ENCODE measurements around the gene PNPLA4. TPM values are rescaled to one million over a fixed set of nuclear protein-coding genes. Genes with fewer than 3 reads are reported as not detected.
A peak's percentile ranks its signal among the peaks of the same experiment; 100 is the strongest.

Gene PNPLA4, protein sequence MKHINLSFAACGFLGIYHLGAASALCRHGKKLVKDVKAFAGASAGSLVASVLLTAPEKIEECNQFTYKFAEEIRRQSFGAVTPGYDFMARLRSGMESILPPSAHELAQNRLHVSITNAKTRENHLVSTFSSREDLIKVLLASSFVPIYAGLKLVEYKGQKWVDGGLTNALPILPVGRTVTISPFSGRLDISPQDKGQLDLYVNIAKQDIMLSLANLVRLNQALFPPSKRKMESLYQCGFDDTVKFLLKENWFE
- total RNA-seq, result 10.3 and 31.1 TPM in 2 replicates

DNA sequence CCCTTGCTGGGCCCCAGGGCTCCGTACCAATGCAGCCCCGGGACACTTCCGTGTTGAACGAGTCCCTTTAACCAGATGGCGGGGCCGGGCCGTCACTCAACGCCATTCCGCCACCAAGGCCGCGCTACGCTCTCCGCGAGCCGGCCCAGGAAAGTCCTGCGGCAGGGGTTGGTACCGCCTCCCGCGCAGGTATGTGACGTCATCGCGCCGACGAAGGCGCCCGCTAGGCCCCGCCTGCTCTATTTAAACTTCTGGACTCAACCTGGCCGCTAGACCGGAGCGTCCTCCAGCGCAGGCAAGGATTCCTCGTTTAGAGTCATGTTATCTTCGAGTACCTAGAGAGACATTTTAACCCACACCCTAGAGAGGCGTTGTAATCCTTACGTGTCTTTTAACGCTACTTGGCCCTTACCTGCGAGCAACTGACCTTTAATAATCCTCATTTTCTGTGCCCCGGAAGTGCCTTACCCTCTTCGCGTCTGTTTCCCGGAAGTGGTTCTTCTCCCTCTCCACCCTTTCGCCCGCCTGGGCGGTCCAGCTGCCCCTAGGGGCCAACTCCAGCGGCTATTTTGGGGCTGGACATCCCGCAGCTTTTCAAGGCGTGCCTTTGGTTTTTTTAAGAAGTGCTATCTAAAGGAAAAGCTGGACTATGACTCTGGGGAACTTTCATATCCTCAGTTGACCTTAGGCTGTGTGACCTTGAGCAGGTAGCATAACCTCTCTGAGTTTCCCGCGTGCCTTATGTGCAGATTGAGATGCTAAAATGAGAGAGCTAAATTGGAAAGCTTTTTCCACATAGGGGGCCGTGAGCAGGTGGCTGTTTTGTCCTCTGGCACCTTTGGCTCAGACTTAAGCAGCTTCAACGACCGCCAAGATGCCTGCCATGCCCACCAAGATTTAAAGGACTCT is at the start of gene PNPLA4:
PNPLA4 (minus strand) TSS at position 155 of the 909 bp plus-strand sequence. CDS start 1,294 bp downstream, outside the sequence.
- H3K36me3 ChIP-seq (ENCODE audit: control insufficient read depth, insufficient read depth, low read length), result peaks cover 2% of the 10 kb centered on the region
- TF ChIP-seq, protein P1, sequence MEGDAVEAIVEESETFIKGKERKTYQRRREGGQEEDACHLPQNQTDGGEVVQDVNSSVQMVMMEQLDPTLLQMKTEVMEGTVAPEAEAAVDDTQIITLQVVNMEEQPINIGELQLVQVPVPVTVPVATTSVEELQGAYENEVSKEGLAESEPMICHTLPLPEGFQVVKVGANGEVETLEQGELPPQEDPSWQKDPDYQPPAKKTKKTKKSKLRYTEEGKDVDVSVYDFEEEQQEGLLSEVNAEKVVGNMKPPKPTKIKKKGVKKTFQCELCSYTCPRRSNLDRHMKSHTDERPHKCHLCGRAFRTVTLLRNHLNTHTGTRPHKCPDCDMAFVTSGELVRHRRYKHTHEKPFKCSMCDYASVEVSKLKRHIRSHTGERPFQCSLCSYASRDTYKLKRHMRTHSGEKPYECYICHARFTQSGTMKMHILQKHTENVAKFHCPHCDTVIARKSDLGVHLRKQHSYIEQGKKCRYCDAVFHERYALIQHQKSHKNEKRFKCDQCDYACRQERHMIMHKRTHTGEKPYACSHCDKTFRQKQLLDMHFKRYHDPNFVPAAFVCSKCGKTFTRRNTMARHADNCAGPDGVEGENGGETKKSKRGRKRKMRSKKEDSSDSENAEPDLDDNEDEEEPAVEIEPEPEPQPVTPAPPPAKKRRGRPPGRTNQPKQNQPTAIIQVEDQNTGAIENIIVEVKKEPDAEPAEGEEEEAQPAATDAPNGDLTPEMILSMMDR (IDR thresholded peaks at IDR 0.05; ENCODE audit: insufficient read depth, low read length, severe bottlenecking), result peak; percentile 10
- DNase-seq (ENCODE audit: low read depth), result peak; percentile 61
- FAIRE-seq, result no peak
- no peaks in the 10 kb centered on the region for H3K27me3 ChIP-seq (ENCODE audit: control insufficient read depth, insufficient read depth, low read length)
- H3K4me3 ChIP-seq (ENCODE audit: low read depth, low read length), result peak within 1 kb of the TSS; percentile 61

DNA sequence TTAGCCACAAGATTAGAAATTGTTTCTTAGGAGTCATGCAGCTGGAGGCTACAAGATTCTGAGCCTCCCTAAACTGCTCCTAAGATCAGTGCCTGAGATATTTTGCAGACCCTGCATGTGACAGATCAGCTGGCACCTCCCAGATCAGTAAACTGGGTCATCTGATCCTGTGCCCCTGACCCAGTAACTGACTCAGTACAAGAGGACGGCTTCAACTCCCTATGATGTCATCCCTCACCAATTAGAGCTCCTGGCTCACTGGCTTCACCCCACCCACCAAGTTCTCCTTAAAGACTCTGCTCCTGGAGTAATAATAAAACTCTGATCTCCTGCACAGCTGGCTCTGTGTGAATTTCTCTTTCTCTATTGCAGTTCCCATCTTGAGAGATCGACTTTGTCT is 45.4 kb upstream of the PNPLA4 start:
- FAIRE-seq (no peak), DNase-seq (ENCODE audit: low read depth) (no peak)
- Histone ChIP-seq H3K36me3 (ENCODE audit: control insufficient read depth, insufficient read depth, low read length) (no peaks in the 10 kb centered on the region), H3K4me3 (ENCODE audit: low read depth, low read length) (no peak overlapping the region), H3K27me3 (ENCODE audit: control insufficient read depth, insufficient read depth, low read length) (no peaks in the 10 kb centered on the region)
- TF ChIP-seq, protein P1 (IDR thresholded peaks at IDR 0.05; ENCODE audit: insufficient read depth, low read length, severe bottlenecking), result no peak

DNA sequence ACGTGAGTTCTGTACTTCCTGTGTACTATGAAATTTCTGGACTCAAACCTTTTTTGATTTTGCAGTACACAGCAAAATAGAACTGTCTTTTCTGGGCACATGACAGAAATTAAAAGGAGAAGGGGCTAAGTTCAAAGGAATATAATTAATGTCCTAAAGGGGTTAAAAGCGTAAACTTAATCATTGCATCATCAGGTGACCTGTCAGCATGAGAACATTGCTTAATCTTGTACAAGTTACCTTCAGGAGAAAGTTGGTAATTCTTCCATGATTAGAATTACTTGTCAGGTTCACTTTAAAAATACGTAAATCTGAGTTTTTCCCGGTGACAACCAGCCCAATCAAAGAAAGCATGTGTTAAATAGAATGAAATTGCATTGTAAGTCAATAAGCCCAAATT is 43.2 kb upstream of the PNPLA4 start:
- DNase-seq (ENCODE audit: low read depth) (no peak), FAIRE-seq (no peak)
- H3K36me3 ChIP-seq (ENCODE audit: control insufficient read depth, insufficient read depth, low read length), result no peaks in the 10 kb centered on the region

DNA sequence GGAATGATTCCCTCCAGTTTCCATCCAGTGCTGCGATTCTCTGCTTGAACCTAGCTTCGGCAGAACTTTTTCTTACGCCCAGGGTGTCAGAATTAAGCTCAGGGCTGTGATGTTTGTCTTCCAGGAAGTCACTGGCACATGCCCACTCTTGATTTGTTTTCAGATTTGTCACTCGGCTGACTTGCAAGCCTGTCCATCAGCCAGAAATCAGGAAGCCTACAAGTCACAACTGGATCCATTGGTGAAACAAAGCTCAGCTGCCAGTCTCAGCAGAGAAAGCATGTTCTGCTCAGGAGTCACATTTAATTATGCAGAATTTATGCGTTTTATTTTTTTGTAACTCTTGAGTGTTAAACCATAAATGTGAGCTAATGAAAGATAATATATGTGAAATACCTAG is 38.2 kb upstream of the PNPLA4 start:
- Histone ChIP-seq H3K36me3 (ENCODE audit: control insufficient read depth, insufficient read depth, low read length) (no peaks in the 10 kb centered on the region), H3K27me3 (ENCODE audit: control insufficient read depth, insufficient read depth, low read length) (no peaks in the 10 kb centered on the region), H3K4me3 (ENCODE audit: low read depth, low read length) (no peak overlapping the region)
- TF ChIP-seq, protein P1 (IDR thresholded peaks at IDR 0.05; ENCODE audit: insufficient read depth, low read length, severe bottlenecking), result no peak
- DNase-seq (ENCODE audit: low read depth) (peak; percentile 67), FAIRE-seq (no peak)

More for the DNA sequence above, 43.2 kb upstream of the PNPLA4 start:
- H3K4me3 ChIP-seq (ENCODE audit: low read depth, low read length), result no peak overlapping the region
- no peaks in the 10 kb centered on the region for H3K27me3 ChIP-seq (ENCODE audit: control insufficient read depth, insufficient read depth, low read length)
- TF ChIP-seq, protein P1 (IDR thresholded peaks at IDR 0.05; ENCODE audit: insufficient read depth, low read length, severe bottlenecking), result no peak

DNA sequence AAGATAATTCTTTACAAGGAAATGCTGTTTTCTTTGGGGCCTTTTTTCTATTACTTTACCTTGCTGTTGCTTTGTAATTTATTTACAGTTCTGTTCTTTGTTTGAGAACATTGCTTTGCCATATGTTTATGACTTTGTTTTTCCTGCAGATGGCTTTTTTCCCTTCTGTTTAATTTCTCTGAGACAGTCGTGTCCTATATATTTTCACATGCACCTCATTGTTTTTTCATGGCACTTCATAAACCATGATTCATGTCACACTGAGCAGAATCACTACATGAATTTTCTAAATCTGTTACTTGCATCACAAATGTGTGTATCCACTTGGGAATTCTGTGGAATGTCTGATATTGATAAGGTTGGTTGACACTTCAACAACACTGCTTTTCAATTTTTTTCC is 33.0 kb upstream of the PNPLA4 start:
- TF ChIP-seq, protein P1 (IDR thresholded peaks at IDR 0.05; ENCODE audit: insufficient read depth, low read length, severe bottlenecking), result no peak
- H3K27me3 ChIP-seq (ENCODE audit: control insufficient read depth, insufficient read depth, low read length), result no peaks in the 10 kb centered on the region
- H3K36me3 ChIP-seq (ENCODE audit: control insufficient read depth, insufficient read depth, low read length), result no peaks in the 10 kb centered on the region
- DNase-seq (ENCODE audit: low read depth), result no peak
- FAIRE-seq, result no peak
- H3K4me3 ChIP-seq (ENCODE audit: low read depth, low read length), result no peak overlapping the region

All from bronchial epithelial cell (primary cell).